GM19395 (cell line): Measurements from ENCODE around the gene OTX2.

Experiments
- ATAC-seq: cut with Tn5 transposase; IDR thresholded peaks from one replicate; pipeline ENCODE4 v1.9.1; 2021; ENCODE audit warnings: mild to moderate bottlenecking, moderate library complexity; ENCODE audit not compliant: unreplicated experiment

Gene OTX2

DNA sequence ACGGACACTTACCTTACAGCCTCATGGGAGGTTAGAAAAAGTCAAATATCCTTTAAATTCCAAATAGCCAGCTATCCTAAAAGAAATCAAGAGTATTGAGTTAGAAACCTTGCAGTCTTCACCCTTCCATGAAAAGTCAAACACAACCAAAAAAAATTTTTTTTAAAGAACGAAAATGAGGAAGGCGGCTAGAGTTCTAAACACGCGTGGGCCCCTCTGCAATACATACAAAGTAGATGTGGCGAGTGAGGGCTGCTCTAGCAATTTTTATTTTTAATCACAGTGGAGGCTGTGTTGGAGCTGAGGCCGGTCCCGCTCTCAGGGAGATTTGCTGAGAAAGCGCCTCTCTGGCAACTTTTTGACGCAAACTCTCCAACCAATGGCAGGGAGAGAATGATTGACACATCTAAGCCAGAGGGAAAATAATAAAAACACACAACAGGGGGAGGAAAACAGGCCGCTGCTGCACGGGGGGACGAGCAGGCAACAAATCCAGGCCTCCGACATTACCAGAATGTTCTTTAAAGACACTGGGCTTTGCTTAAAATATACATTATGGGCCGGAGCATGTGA is at the start of gene OTX2:
TSS of gene OTX2 (minus strand) at position 333 of the 573 bp plus-strand sequence. CDS start 5,023 bp downstream, outside the sequence.
- ATAC-seq = no peak

GRCh38 chr14:56858422-56858821 is 48.1 kb upstream of the OTX2 start:
- no peak for ATAC-seq

DNA sequence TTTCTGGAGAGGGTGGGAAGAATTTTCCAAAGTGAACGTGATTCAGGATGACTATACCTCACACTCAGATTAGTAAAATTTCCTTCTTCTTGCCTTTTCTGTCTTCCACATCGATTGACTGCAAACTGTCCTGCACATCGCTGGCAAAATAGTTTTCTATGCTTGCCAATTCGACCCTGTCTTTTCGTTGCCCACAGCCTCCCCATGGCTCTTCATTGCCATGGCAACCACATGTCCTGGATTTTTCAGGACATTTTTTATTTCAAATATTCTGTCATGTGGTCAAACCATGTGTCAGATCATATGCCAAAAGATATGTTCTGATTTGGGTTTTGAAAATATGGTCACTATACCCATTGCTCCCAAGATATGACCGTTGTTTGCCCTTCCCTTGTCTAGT is 46.9 kb upstream of the OTX2 start:
- ATAC-seq = no peak

GRCh38 chr14:56855891-56856461 is 45.7 kb upstream of the OTX2 start:
- ATAC-seq = no peak

DNA sequence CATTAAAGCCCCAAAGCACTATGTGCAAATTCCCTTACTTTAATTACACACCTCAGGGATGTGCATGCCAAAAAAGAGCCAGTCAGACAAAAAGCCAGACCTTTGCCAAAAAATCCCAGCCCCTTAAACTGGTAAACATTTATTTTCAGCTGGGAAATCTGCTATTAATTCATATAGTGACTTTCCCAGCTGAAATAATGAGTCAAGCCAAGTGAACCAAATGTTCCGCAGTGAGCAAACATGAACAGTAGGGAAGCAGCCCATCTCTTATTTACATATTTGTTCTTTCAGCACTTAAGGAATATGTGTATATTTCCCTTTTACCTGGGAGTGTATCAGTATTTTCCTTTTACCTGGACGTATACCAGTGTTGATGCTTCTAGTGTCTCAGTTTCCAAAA is 44.0 kb upstream of the OTX2 start:
- no peak for ATAC-seq

DNA sequence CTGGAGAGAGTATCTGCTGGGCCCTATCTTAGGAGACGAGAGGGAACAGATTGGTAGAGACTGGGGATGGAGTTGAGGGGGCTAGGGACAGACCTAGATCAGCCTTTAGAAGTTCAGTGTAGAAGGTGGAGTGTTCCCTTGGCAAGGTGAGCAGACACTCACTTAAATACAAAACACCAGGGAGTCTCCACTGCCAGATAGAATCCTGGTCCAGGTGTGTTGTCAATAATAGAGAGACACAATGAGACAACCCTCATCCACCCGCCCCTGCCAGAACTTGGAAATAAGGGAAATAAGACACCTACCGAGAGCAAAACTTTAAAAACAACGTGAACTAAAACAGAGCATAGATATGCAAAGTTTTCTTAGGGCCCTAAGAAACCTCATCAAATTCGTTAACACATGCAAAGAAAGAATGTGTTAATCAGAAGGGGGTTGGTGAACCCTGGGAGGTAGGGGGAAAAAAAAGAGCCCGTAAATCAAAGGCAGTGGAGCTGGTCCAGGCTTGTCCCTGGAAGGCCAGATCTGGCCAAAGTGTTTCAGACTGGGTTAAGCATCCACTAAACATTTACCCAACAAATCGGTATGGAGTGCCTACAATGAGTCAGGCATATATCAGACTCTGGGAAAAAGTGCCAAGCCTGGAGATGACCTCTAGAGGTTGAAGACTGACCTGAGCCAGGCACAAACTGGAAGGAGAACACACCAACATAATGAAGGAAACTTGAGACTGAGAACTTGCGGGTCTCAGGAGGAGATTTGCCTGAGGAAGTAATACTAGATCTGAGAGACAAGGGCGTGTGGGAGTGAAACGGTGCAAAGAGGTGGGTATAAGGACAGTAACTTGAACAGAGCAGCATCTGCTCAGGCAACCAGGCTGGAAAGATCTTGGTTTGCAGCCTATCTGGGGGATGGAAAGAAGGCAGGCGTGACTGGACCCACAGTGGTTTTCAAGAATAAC is 37.0 kb upstream of the OTX2 start:
- ATAC-seq = no peak

GRCh38 chr14:56844406-56845002 is 34.2 kb upstream of the OTX2 start:
- ATAC-seq = no peak

GRCh38 chr14:56841611-56842010 is 31.3 kb upstream of the OTX2 start:
- ATAC-seq = no peak

DNA sequence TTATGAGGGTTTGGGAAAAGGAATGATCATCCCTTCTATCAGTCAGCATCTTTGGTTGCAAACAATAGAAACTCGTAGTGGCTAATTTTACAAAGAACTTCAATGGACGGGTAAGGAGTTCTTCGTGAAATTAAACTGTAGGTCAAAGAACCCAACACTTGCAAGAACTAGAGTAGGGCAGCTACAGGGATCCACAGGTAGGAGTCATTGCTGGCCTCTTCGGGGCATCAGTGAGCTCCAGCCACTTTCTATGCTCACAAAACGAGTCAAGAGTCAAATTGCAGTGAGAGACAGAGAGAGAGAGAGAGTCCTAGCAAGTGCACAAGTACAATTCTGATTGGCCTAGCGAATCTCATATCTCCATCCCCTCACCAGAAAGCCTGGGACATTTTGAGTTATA is 29.9 kb upstream of the OTX2 start:
- no peak for ATAC-seq

DNA sequence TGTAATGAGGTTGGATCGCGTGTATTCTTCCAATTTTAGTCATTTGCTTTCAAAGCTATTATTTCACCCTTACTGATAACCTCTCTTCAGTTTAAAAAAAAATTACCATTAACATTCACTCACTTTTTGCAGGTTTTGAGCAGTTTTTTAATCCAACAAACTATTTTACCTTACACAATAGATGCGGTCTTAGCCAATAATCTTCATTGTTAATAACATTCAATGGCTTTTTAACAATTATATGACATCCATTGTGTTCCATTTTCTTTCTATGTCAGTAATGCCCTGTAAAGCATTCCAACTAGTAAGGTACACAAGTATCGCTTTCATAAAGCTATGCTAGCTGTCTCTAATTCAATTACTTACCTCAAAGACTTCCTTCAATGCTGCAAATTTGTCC is 18.9 kb upstream of the OTX2 start:
- ATAC-seq = no peak

DNA sequence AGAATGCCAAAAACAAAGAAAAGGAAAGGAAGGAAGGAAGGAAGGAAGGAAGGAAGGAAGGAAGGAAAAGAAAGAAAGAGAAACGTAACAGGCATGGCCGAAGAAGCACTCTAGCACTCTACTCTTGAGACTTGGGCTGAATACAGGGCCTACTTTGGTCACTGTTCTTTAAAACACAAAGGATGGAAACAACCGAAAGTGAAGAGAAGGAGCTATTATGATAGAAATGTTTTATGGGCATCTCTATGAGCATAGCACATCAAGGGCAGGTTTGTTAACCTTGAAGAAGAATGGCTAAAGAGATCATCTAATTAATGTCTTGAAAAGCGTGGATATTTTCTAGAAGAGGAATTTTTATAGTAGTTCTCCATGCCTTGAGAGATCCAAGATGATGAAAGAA is 15.9 kb upstream of the OTX2 start:
- ATAC-seq = no peak

GRCh38 chr14:56821805-56822610 is 11.7 kb upstream of the OTX2 start:
- no peak for ATAC-seq

- ATAC-seq = no peak
Measured at GRCh38 chr14:56821177-56821576, 10.9 kb upstream of the OTX2 start.

DNA sequence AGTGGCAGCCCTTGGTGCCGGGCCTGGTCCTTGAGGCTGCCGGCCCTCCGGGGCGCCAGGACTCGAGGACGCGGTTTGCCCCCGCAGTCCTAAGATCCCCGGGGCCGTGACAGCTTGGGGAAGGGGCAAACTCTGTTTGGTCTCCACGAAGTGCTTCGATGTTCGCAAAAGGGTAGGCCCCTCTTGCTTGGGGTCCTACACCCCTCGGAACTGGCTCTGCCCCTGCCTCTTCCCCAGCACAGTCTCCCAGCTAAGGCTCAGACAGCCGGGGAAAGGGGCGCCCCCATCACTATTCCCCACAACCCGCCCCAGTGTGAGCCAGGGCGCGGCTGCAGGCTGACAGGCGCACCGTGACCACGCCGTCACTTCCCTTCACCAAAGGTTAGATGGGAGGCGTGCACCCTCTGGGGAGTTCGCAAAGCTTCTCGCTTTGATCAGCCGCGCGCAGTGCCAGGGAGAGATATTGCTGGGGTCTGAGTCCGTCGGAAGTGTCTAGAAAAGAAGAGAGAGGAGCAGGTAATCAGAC is 7.2 kb upstream of the OTX2 start:
- no peak for ATAC-seq

GRCh38 chr14:56816574-56817391 is 6.5 kb upstream of the OTX2 start:
- no peak for ATAC-seq

GRCh38 chr14:56815745-56816144 is 5.5 kb upstream of the OTX2 start:
- ATAC-seq = no peak

DNA sequence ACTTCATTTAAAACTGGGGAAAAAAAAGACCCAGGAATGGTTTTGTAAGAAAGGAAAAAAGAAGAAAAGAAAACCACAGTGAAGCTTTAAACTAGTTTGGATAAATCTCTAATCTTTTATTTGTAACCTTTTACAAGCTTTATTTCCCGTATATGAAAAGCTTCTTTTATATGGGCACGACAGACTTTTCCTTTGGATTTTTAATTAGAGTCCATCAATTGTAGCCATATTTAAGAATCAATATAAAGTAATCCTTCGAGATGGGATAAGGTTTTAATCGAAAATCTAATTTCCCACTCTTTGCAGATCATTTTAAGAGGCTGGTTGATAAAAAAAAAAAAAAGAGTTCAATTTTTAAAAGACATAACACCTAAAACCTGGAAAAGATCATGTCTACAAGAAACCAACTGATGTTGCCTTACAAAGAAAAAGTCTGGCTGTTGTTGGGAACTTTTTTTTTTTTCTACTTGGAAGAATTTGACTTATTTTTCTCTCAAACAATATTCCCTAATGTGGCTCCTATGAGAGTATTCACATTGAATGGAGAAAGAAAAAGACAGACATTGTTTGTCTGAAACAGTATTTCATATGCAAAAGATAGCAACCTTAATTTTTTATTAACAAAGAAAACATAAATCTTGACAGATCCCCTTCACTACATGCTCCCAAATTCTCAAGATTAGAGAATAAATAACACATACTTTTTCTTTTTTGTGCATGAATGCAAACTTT is 4.9 kb upstream of the OTX2 start:
- no peak for ATAC-seq

GRCh38 chr14:56814519-56814959 is 4.3 kb upstream of the OTX2 start:
- no peak for ATAC-seq

GRCh38 chr14:56813143-56813551 is 2.9 kb upstream of the OTX2 start:
- no peak for ATAC-seq
